ENCODE results near the gene PALS1. TPM values are rescaled to one million over a fixed set of nuclear protein-coding genes. Genes with fewer than 3 reads are reported as not detected.
"Not testable (repeated sequence)": the region's sequence is repeated elsewhere in the genome, so short reads cannot be mapped to it uniquely, and the experiment has no call there.

PALS1 gene
- total RNA-seq, 4 donors from 2014 or later = 18.9 to 28.6 (median 25.8) TPM

DNA sequence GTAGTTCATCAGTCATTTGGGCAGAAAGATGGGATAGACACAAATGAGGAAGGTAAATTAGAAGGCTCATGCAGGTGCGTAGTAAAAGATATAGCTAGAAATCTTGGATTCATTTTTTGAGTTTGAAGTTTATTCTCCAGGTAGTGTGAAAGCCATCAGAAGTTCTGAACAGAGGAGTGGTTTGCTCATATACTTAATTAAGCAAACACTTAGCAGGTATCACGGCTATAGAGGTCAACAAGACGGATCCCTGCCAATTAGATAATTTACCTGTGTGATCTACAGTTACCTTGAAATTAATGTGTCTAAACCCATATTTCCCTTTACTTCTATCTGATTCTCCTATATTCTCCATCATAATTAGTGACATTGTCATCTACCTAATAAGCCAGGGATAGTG, 29.7 kb downstream of the PALS1 start:
- Histone ChIP-seq H3K27ac (no peak overlapping the region), H3K4me3 (no peak overlapping the region), H3K36me3 (peaks cover 0 to 26% (median 0%) of the 10 kb centered on the region in 3 donors), H3K27me3 (no peaks in the 10 kb centered on the region), H3K9me3 (no peaks in the 10 kb centered on the region), H3K4me1 (peaks cover 3 to 44% (median 16%) of the 10 kb centered on the region in 3 donors)
- TF ChIP-seq, protein P1, sequence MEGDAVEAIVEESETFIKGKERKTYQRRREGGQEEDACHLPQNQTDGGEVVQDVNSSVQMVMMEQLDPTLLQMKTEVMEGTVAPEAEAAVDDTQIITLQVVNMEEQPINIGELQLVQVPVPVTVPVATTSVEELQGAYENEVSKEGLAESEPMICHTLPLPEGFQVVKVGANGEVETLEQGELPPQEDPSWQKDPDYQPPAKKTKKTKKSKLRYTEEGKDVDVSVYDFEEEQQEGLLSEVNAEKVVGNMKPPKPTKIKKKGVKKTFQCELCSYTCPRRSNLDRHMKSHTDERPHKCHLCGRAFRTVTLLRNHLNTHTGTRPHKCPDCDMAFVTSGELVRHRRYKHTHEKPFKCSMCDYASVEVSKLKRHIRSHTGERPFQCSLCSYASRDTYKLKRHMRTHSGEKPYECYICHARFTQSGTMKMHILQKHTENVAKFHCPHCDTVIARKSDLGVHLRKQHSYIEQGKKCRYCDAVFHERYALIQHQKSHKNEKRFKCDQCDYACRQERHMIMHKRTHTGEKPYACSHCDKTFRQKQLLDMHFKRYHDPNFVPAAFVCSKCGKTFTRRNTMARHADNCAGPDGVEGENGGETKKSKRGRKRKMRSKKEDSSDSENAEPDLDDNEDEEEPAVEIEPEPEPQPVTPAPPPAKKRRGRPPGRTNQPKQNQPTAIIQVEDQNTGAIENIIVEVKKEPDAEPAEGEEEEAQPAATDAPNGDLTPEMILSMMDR (IDR thresholded peaks at IDR 0.05) = no peak
- no peak for TF ChIP-seq POLR2A (IDR thresholded peaks at IDR 0.05)
- no peak for DNase-seq
- 91 to 93% methylated on average over 3 of the region's 3 CpGs for WGBS, 2 donors
- intact Hi-C loops (cut with DNase I) = no loop called here

GRCh38 chr14:67273281-67273680, 32.0 kb downstream of the PALS1 start:
- DNase-seq; H3K27me3 ChIP-seq; H3K27ac ChIP-seq; intact Hi-C loops (cut with DNase I); H3K4me3 ChIP-seq; H3K9me3 ChIP-seq: not testable (repeated sequence)
- WGBS, 2 donors = 93 to 98% methylated on average over 3 of the region's 3 CpGs
- Histone ChIP-seq H3K36me3 (peaks cover 0 to 26% (median 0%) of the 10 kb centered on the region in 3 donors), H3K4me1 (peaks cover 3 to 37% (median 16%) of the 10 kb centered on the region in 3 donors)

DNA sequence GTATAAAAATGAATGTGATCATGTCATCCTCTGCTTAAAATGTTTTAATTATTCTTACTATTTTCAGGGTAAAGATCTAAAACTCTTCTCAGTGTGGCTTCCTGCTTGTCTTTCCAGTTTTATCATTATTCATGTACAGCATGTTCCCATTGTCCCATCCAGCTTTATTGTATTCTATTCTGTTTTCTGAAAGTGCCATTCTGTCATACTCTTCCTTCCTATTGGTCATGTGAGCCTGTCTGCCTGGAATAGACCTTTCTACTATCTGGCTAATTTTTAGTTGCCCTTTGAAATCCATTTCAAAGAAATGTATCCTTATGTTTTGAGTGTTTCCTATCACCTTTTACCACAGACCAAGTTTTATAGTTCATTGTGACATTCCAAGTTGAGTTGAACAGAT, 34.9 kb downstream of the PALS1 start:
- Histone ChIP-seq H3K4me1 (peaks cover 0 to 8% (median 0%) of the 10 kb centered on the region in 3 donors), H3K27ac (no peak overlapping the region), H3K9me3 (no peaks in the 10 kb centered on the region), H3K36me3 (peaks cover 0 to 40% (median 0%) of the 10 kb centered on the region in 3 donors), H3K27me3 (no peaks in the 10 kb centered on the region), H3K4me3 (no peak overlapping the region)
- TF ChIP-seq POLR2A (IDR thresholded peaks at IDR 0.05) = no peak
- TF ChIP-seq, protein P1 (IDR thresholded peaks at IDR 0.05) = no peak
- intact Hi-C loops (cut with DNase I) = no loop called here
- DNase-seq = no peak

- H3K4me1 ChIP-seq = peaks cover 0 to 8% (median 0%) of the 10 kb centered on the region in 3 donors
- DNase-seq = no peak
- no peaks in the 10 kb centered on the region for H3K27me3 ChIP-seq
- TF ChIP-seq POLR2A (IDR thresholded peaks at IDR 0.05) = no peak
- TF ChIP-seq, protein P1 (IDR thresholded peaks at IDR 0.05) = no peak
- WGBS, 2 donors = 89 to 100% methylated on average over 2 of the region's 2 CpGs
- H3K4me3 ChIP-seq = no peak overlapping the region
- peaks cover 0 to 16% (median 0%) of the 10 kb centered on the region in 3 donors for H3K36me3 ChIP-seq
- intact Hi-C loops (cut with DNase I) = no loop called here
- H3K9me3 ChIP-seq = no peaks in the 10 kb centered on the region
- no peak overlapping the region for H3K27ac ChIP-seq
Measured at GRCh38 chr14:67280506-67280905, 39.3 kb downstream of the PALS1 start.

- H3K9me3 ChIP-seq = no peaks in the 10 kb centered on the region
- H3K36me3 ChIP-seq = peaks cover 0 to 3% (median 0%) of the 10 kb centered on the region in 3 donors
- H3K27ac ChIP-seq = no peak overlapping the region
- intact Hi-C loops (cut with DNase I) = loop anchor here (5.0 kb wide), 1 partner anchor 119 kb away; no protein-coding TSS in a partner anchor
- H3K4me1 ChIP-seq = no peaks in the 10 kb centered on the region
- H3K27me3 ChIP-seq = no peaks in the 10 kb centered on the region
- WGBS, 2 donors = 26 to 31% methylated on average over 2 of the region's 2 CpGs
- no peak for DNase-seq
- H3K4me3 ChIP-seq = no peak overlapping the region
- no peak for TF ChIP-seq POLR2A (IDR thresholded peaks at IDR 0.05)
- TF ChIP-seq, protein P1 (IDR thresholded peaks at IDR 0.05) = peak; percentile 19 to 58 (median 51)
Measured at GRCh38 chr14:67285876-67286452, 44.7 kb downstream of the PALS1 start.

Other genes with a start within 250 kb of the PALS1 start
- gene GARIN2, start 52.0 kb upstream of the PALS1 start, total RNA-seq = not detected
- 100 to 1,000 TPM; 110 to 142 (median 129) TPM for gene ATP6V1D, start 118.4 kb downstream of the PALS1 start, total RNA-seq
- gene EIF2S1, start 118.9 kb downstream of the PALS1 start, total RNA-seq = 100 to 1,000 TPM in 3 of 4 donors, 10 to 100 TPM in 1; 55.8 to 153 (median 138) TPM
- gene PLEK2, start 170.7 kb downstream of the PALS1 start, total RNA-seq = 10 to 100 TPM in 2 of 4 donors, 1 to 10 TPM in 2; 7.6 to 19.9 (median 13.1) TPM
- under 1 TPM; 0.30 to 0.76 (median 0.50) TPM for gene TMEM229B, start 247.3 kb downstream of the PALS1 start, total RNA-seq